GM12878 (cell line): ENCODE data around the gene KPTN. TPM values are rescaled to one million over a fixed set of nuclear protein-coding genes. Genes with fewer than 3 reads are reported as not detected.

Source experiments
- ATAC-seq: fragments of 200-7000 bp; cut with Tn5 transposase; 3 replicates; pipeline ENCODE4 v1.9.1; 2020; ENCODE audit warnings: mild to moderate bottlenecking, moderate library complexity
- BruUV-seq: library from RNA; stranded (reverse); fragments of 400-500 nt; replicated peaks from 2 replicates; lab custom pipeline; 2021; lab: Mats Ljungman, UMichigan
- CTCF ChIA-PET: fragments of 300-600 bp; sonication (Branson Sonifier 250); formaldehyde crosslinking; extraction: SDS; loops from one replicate; lab custom pipeline; 2021; ENCODE audit warnings: inconsistent platforms; lab: Yijun Ruan, JAX
- POLR2A ChIA-PET: fragments of 350-600 bp; formaldehyde crosslinking; extraction: SDS; loops from one replicate; lab custom pipeline; 2021; ENCODE audit warnings: inconsistent platforms; lab: Charles Lee
- RAD21 ChIA-PET: fragments of 300-600 bp; sonication (Branson Sonifier 250); formaldehyde crosslinking; loops from one replicate; lab custom pipeline; 2023; ENCODE audit warnings: antibody characterized with exemption; ENCODE audit not compliant: unreplicated experiment; lab: Charles Lee
- SMC1A ChIA-PET: fragments of 300-600 bp; sonication (Branson Sonifier 250); formaldehyde crosslinking; loops from one replicate; lab custom pipeline; 2023; ENCODE audit not compliant: unreplicated experiment, uncharacterized antibody; lab: Charles Lee
- DNase-seq: peaks from one replicate; pipeline ENCODE4 v3.0.0-alpha.2; 2011; ENCODE audit warnings: low read depth, low spot score
- FAIRE-seq: peaks from 3 replicates; lab custom pipeline; 2011; peaks lifted over from hg19 to GRCh38; lab: Jason Lieb, UNC
- H2AFZ ChIP-seq: 2 replicates; pipeline ENCODE4 v1.6.0; 2011; ENCODE audit warnings: low read depth, low read length, control low read depth; ENCODE audit not compliant: control insufficient read depth
- H3K27ac ChIP-seq: 2 replicates; pipeline ENCODE4 v1.5.1; 2011; ENCODE audit warnings: control low read depth; ENCODE audit not compliant: control insufficient read depth, insufficient read depth
- H3K27me3 ChIP-seq, 2 experiments: replicated peaks in 1 of 2; 2 replicates each; pipeline versions ENCODE4 v1.6.0 to v1.6.1; 2011; ENCODE audit warnings: low read length in 1 of 2; ENCODE audit not compliant: control insufficient read depth in 2 of 2, insufficient read depth in 2 of 2
- H3K36me3 ChIP-seq, 2 experiments: 2 replicates each; pipeline ENCODE4 v1.5.1; 2011; ENCODE audit warnings: low read length in 1 of 2; ENCODE audit not compliant: control insufficient read depth in 2 of 2, insufficient read depth in 2 of 2
- H3K4me1 ChIP-seq: 2 replicates; pipeline ENCODE4 v1.6.1; 2011; ENCODE audit warnings: mild to moderate bottlenecking, low read length, moderate library complexity, mixed read lengths; ENCODE audit not compliant: control insufficient read depth, insufficient read depth
- H3K4me2 ChIP-seq: 2 replicates; pipeline ENCODE4 v1.6.0; 2011; ENCODE audit warnings: control low read depth; ENCODE audit not compliant: control insufficient read depth, insufficient read depth
- H3K4me3 ChIP-seq: fragments of 200-600 bp; sonication (generic); 2 replicates; pipeline ENCODE4 v1.5.1; 2016
- H3K79me2 ChIP-seq: 2 replicates; pipeline ENCODE4 v1.6.0; 2011; ENCODE audit warnings: low read length; ENCODE audit not compliant: control insufficient read depth, insufficient read depth
- H3K9ac ChIP-seq: 2 replicates; pipeline ENCODE4 v1.8.0; 2011; ENCODE audit warnings: low read length, control low read depth, mixed read lengths; ENCODE audit not compliant: control insufficient read depth, insufficient read depth
- H3K9me3 ChIP-seq: replicated peaks from 3 replicates; pipeline ENCODE4 v1.5.1; 2011; ENCODE audit warnings: mild to moderate bottlenecking, low read length; ENCODE audit not compliant: control insufficient read depth, insufficient read depth
- H4K20me1 ChIP-seq: 2 replicates; pipeline ENCODE4 v1.6.0; 2011; ENCODE audit not compliant: control insufficient read depth, insufficient read depth
- CBX5 ChIP-seq: sonication (generic); IDR thresholded peaks from 2 replicates; pipeline ENCODE4 v1.6.1; 2016; ENCODE audit warnings: low read depth, moderate library complexity, mild to moderate bottlenecking, inconsistent platforms
- CHD4 ChIP-seq: fragments of 200-600 bp; sonication (generic); IDR thresholded peaks from 2 replicates; pipeline ENCODE4 v1.6.1; 2016; ENCODE audit warnings: mild to moderate bottlenecking
- GATAD2B ChIP-seq: fragments of 450-650 bp; conservative IDR thresholded peaks from 2 replicates; pipeline ENCODE4 v1.6.1; 2017; ENCODE audit warnings: low read depth, mild to moderate bottlenecking, moderate library complexity
- HDAC2 ChIP-seq: fragments of 200-600 bp; sonication (generic); IDR thresholded peaks from 2 replicates; pipeline ENCODE4 v1.6.1; 2017
- KDM1A ChIP-seq: fragments of 200-600 bp; sonication (generic); IDR thresholded peaks from 2 replicates; pipeline ENCODE4 v1.6.1; 2016; ENCODE audit warnings: borderline replicate concordance
- MYB ChIP-seq: fragments of 150-350 bp; IDR thresholded peaks from 2 replicates; pipeline ENCODE4 v1.6.1; 2014; ENCODE audit warnings: mild to moderate bottlenecking, low read depth, low read length, borderline replicate concordance
- PBX3 ChIP-seq: IDR thresholded peaks from 2 replicates; pipeline ENCODE4 v1.6.1; 2011; ENCODE audit warnings: mild to moderate bottlenecking, low read depth, low read length, moderate library complexity; ENCODE audit not compliant: insufficient replicate concordance
- POLR2AphosphoS2 ChIP-seq: IDR thresholded peaks from 2 replicates; pipeline ENCODE4 v1.6.1; 2011; ENCODE audit warnings: low read depth, mild to moderate bottlenecking, low read length, improper control_type of control experiment, moderate library complexity
- STAT1 ChIP-seq: fragments of 450-650 bp; conservative IDR thresholded peaks from 2 replicates; pipeline ENCODE4 v1.6.1; 2014; ENCODE audit warnings: antibody characterized with exemption, mild to moderate bottlenecking
- TARDBP ChIP-seq: IDR thresholded peaks from 2 replicates; pipeline ENCODE4 v1.6.1; 2016; ENCODE audit warnings: borderline replicate concordance
- WRNIP1 ChIP-seq: IDR thresholded peaks from 2 replicates; pipeline ENCODE4 v1.6.1; 2011; ENCODE audit warnings: low read depth, low read length, improper control_type of control experiment, borderline replicate concordance
- YBX1 ChIP-seq: fragments of 450-650 bp; IDR thresholded peaks from 2 replicates; pipeline ENCODE4 v1.6.1; 2016; ENCODE audit warnings: antibody characterized with exemption
- YY1 ChIP-seq: IDR thresholded peaks from 2 replicates; pipeline ENCODE4 v1.6.1; 2011; ENCODE audit warnings: low read depth, mild to moderate bottlenecking, low read length
- WGBS: methylation state at CpG from one replicate; pipeline ENCODE4 v1.1.6; 2016; ENCODE audit warnings: low lambda C conversion rate; ENCODE audit not compliant: insufficient replicate concordance, insufficient coverage; ENCODE audit errors: missing lambda C conversion rate; 5-methylcytosine and 5-hydroxymethylcytosine counted together
- in situ Hi-C: fragments of 300-500 bp; cut with MboI; formaldehyde crosslinking; loops from 9 replicates; pipeline ENCODE4 v1.14.3; 2018; ENCODE audit warnings: mixed read lengths
- intact Hi-C: fragments of 100-400 bp; cut with micrococcal nuclease; formaldehyde crosslinking; loops from one replicate; pipeline ENCODE4 v1.14.2; 2022; ENCODE audit not compliant: unreplicated experiment
- polyA plus RNA-seq, 11 experiments: library from polyadenylated mRNA; depleted of rRNA in 4 of 11; unstranded in 6 of 11; stranded (reverse) in 5 of 11; fragments of >200 nt; fragmentation: Nextera tagmentation in 4 of 11; fragmentation: Illumina TruSeq in 1 of 11; extraction: Ambion mirVana in 4 of 11; extraction: Trizol in 1 of 11; gene quantifications; 1 replicate in 1 of 11; 2 replicates in 10 of 11; pipeline versions ENCODE4 v1.2.1 to v1.2.3, GENCODE V29; 2011 to 2016; ENCODE audit warnings: inconsistent platforms in 2 of 11, missing spikeins in 2 of 11, low read depth in 1 of 11
- total RNA-seq, 4 experiments: library from RNA; depleted of rRNA in 3 of 4; stranded (reverse); fragments of >200 nt in 3 of 4; fragmentation: Illumina TruSeq in 1 of 4; extraction: Trizol in 1 of 4; gene quantifications; 2 replicates each; pipeline versions ENCODE4 v1.2.1 to v1.2.3, GENCODE V29; 2013 to 2021

KPTN gene
- total and polyA plus RNA-seq, 10 of the 15 experiments (the other 5 are each of a cell fraction or from before 2014, with no cell fraction given): 0.60 to 10.1 (median 6.0) TPM

GRCh38 chr19:47446534-47447469, 37.2 kb downstream of the KPTN start:
- H3K4me3 ChIP-seq: no peak overlapping the region
- WGBS: 48% methylated on average over 21 of the region's 28 CpGs
- H3K9ac ChIP-seq: no peak overlapping the region
- ATAC-seq (no peak), DNase-seq (no peak), FAIRE-seq (no peak)
- H2AFZ ChIP-seq: no peak overlapping the region
- H3K36me3 ChIP-seq: no peaks in the 10 kb centered on the region
- no peak overlapping the region for H3K4me2 ChIP-seq
- H3K27me3 ChIP-seq: peaks cover 3 to 7% of the 10 kb centered on the region in 2 experiments; a peak in 3 of 4 replicates
- no TSS peak for BruUV-seq
- ChIA-PET RAD21 (interaction anchor here (1.0 kb wide), 1 partner anchor 10 kb away, joined by 3 read pairs; no protein-coding TSS in a partner anchor), SMC1A (no interaction called here), CTCF (interaction anchor here (1.6 kb wide), 1 partner anchor 10 kb away, joined by 7 read pairs; no protein-coding TSS in a partner anchor), POLR2A (no interaction called here)
- H4K20me1 ChIP-seq: no peaks in the 10 kb centered on the region
- peaks cover 10% of the 10 kb centered on the region for H3K4me1 ChIP-seq
- no peaks in the 10 kb centered on the region; the same call in 2 of the 3 replicates for H3K9me3 ChIP-seq
- intact Hi-C loops (no loop called here), in situ Hi-C loops (no loop called here)
- H3K79me2 ChIP-seq: no peaks in the 10 kb centered on the region
- no peak overlapping the region for H3K27ac ChIP-seq
- TF ChIP-seq GATAD2B (no peak), POLR2AphosphoS2 (no peak), HDAC2 (no peak), YY1 (no peak), STAT1 (no peak), TARDBP (no peak), PBX3 (no peak), WRNIP1 (no peak), CBX5 (no peak), YBX1 (no peak), KDM1A (no peak), CHD4 (no peak), MYB (no peak)
